Measurements from ENCODE around the gene NCOA7.

Gene NCOA7, protein sequence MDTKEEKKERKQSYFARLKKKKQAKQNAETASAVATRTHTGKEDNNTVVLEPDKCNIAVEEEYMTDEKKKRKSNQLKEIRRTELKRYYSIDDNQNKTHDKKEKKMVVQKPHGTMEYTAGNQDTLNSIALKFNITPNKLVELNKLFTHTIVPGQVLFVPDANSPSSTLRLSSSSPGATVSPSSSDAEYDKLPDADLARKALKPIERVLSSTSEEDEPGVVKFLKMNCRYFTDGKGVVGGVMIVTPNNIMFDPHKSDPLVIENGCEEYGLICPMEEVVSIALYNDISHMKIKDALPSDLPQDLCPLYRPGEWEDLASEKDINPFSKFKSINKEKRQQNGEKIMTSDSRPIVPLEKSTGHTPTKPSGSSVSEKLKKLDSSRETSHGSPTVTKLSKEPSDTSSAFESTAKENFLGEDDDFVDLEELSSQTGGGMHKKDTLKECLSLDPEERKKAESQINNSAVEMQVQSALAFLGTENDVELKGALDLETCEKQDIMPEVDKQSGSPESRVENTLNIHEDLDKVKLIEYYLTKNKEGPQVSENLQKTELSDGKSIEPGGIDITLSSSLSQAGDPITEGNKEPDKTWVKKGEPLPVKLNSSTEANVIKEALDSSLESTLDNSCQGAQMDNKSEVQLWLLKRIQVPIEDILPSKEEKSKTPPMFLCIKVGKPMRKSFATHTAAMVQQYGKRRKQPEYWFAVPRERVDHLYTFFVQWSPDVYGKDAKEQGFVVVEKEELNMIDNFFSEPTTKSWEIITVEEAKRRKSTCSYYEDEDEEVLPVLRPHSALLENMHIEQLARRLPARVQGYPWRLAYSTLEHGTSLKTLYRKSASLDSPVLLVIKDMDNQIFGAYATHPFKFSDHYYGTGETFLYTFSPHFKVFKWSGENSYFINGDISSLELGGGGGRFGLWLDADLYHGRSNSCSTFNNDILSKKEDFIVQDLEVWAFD

DNA sequence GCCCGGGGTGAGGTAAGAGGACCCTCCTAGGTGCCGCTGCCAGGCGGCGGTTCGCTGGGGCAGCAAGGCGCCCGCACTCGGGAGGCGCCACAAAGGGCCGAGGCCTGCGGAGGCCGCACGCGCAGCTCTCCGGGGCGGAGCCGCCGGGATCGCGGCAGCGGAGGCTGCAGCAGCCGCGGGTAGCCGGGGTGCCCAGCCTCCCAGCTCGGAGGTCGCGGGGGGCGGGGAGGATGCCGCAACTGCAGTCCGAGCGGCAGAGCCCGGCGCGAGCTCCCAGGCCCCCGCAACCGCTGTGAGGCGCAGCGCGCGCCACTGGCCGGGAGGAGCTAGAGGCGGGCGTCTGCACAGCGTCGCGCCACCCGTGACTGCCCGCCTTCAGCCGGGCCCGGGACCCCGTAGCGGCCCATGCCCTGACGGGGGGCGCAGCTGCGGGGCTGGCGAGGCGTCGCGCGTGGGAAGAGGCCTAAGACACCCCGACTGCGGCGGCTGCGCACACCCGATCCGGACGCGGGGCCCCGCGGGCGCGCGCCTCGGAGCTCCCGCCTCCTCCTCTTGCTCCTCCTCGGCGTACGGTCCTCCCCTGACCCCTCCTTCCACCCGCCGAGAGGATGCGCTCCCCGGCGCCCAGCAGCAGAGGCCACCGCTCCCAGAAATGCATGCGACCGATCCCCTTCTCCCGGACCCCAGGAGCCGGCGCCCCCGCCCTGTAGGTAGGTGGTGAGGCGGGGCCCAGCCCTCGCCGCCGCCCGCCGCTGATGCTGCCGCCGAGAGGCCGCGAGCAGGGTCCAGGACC, at the start of gene NCOA7:
TSS of gene NCOA7 (plus strand) at position 603 of the 793 bp plus-strand sequence. CDS start 24,395 bp downstream, outside the sequence.
- peak; percentile 79 for DNase-seq (ENCODE audit: low read depth)

DNA sequence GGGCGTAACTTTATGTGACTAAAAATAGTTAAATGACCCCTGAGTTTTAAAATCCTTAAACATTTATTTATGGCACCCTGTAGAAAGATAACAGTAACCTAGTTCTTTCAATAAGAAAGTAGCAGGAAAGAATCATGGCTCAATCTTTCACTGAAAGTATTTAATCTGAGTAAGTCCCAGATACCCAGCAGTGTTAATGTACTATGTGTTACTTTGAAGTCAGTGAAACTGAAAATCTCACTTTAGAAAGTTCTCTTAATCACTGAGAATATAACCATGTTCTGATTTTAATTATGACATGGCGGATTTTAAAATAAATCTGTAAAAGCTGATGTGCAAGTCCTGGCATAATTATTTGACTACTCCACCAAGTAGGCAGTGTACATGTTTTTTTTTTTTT, 49.4 kb upstream of the NCOA7 start:
- no peak for DNase-seq (ENCODE audit: low read depth)

DNA sequence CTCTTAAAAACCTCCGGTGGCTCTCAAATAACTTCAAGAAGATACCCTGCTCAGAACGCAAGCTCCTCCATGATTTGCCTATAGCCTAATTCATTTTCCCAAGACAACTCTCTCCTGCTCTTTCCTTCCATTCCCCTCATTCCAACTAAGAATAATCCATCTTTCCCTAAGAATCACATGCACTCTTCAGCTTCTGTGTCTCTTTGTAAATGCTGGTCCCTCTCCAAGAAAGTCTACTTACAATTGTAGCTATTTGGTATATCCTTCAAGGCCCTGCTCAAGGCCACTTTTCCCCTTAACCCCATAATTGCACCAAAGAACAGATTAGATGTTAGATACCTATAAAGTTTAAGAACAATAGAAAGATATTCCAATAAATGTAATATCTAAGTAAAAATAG, 48.7 kb upstream of the NCOA7 start:
- no peak for DNase-seq (ENCODE audit: low read depth)

DNA sequence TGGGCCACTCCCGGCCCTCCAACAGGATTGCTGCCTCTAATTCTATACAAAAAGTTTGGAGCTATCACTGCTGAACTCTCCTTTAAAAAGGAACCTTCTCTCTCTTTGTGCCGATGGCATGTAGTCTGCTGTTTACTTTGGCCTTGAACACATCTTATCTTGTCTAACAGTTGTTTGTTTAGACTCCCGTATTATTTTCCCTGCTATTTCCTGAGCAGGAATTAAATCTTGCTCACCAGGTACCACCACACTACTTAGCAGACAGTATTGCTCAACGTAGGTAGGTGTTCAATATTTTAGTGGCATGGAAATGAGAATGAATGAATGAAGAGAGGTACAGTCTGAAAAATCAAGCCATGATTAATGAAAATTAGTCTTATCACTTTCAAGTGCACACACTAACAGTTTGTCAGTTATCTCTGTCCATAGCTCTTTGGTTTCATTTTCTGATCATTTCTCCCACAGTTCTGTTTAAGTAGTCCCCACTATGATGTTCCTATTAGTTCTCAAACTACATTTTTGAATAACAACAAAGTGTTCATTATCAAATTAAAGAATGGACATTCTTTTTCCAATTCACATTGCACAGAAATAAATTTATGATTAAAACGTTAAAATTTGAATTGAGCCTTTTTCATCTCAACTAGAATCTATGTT, 48.2 kb upstream of the NCOA7 start:
- no peak for DNase-seq (ENCODE audit: low read depth)

DNA sequence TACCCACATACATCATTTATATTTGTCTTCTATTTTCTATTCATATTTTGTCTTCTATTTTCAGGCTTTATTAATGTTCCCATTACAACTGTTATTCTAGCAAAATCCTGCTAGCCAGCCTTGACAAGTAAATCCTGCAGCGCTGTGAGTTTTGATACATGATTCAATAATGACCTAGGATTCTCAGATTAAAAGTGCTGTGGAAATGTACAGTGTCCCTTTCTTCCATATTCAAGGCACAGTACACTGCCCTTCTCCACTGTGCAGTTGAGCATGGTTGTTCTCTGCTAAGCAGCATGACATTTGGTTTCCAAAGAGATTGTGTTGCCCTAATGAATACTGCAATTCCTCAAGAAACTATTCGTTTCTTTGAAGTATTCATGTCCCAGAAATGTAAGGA, 47.2 kb upstream of the NCOA7 start:
- DNase-seq (ENCODE audit: low read depth) = no peak

- no peak for DNase-seq (ENCODE audit: low read depth)
Observed at GRCh38 chr6:125745281-125746018, 45.3 kb upstream of the NCOA7 start.

GRCh38 chr6:125746019-125746414, 44.7 kb upstream of the NCOA7 start:
- no peak for DNase-seq (ENCODE audit: low read depth)

- DNase-seq (ENCODE audit: low read depth) = peak; percentile 46
Observed at GRCh38 chr6:125746731-125747588, 43.8 kb upstream of the NCOA7 start.

DNA sequence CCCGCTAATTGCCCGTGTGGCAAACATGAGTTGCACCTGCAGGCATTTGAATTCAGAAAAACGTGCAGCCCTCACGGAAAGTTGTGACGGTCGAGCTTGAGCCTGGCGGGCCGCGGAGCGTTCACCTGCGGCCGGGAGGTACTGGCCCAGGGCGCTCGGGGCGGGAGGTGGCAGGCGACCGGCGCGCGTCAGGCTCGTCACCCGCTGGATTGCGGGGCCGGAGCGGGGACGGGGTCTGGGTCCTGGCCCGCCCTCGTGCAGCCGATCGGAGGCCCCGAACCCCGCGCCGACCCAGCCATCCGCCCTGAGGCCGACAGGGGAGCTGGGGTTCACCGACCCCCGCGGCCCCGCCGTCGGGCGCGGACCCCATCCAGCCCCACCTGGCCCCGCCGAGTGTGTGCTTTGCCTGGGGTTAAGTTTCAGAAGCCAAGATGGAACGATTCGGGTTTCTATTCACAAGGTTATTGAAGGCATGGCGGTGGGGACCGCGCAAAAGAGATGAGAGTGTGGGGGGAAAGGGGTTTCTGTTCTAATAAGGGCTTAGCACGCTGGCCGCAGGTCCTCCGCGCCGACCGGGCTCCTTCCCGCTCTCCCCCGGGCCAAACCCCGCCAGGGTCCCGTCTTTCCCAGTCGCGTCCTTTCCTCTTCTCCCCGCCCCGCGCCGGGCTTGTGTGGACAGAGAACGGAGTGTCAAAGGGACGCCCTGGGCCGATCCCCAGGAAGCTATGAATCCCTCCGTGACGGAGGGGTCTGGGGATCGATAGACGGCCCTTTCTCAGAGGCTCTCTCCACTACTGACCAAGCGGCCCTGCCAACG, 43.0 kb upstream of the NCOA7 start:
- DNase-seq (ENCODE audit: low read depth) = no peak

DNA sequence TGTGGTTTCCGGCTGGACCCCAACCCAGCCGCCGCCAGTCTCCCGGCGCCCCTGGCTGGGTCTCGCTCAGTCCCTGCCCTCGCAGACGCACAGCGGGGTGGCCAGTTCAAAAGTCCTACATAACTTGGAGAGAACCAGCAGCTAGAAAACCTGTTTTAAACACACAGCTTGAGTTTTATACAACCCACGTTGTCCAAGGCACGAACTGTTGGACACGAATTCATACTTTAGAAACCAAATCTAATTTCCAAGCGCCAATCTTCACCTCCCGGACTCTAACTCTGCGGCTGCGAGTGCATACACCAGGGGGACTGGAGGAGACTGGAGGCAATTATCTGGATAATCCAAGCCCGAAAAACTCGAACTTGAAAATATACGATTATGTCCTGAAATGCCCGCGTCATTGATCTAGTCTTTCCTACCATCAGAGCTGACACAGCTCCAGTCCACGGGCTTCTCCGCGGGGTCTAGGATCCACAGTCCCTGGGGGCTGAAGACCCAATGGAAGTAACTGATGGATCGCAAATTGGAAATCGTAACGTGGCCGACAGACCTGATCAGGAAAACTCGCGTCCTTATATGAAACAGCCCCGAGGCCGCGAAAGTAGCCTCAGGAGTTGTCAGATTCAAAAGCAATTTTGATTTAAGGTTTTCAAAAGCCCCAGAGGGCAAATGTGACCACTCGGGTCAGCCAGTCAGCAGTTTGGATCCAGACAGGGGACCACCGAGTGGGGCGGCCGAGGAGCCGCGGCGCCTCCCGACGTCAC, 42.2 kb upstream of the NCOA7 start:
- peak; percentile 16 for DNase-seq (ENCODE audit: low read depth)

GRCh38 chr6:125749173-125749864, 41.4 kb upstream of the NCOA7 start, which contains the start of gene HEY2:
HEY2 (plus strand) TSS chr6:125749632; CDS start chr6:125749777, 145 bp downstream.
- DNase-seq (ENCODE audit: low read depth) = peak; percentile 89

DNA sequence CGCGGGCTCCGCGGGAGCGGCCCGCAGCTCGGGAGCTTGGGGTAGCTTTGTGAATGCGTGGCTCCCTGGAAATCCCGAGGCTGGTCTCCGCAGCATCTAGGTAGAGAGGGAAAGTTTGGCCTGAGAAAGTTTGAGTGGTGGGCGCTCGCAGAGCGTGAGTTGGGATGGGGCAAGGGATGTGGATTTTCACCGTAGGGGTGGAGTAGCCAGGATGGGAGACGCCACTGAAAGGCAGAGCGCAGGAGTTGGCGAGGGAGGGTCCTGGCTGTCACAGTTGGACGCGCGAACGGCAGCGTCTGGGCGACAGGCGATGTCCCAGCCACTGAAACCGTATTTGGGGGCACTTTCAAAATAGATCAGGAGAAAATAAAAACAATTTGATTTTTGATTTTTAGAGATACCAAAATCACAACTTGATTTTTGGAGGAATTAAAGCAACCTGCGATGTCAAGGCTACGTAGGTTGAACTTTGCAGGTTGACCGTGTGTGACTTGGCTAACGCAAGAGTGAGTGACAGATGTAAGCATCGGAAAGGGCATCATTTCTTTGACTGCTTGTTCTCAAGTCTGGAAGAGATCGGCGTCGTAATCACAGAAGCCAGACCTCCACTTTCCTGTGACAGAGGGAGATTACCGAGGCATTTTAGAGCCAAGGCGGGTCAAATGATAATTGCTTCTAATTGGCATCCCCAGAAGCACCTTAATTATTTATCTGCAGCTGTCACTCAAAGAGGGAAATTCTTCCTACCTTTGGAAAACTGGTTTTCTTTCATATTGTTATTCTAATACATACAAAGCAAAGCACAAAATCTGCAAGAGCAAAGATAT, 40.7 kb upstream of the NCOA7 start:
- DNase-seq (ENCODE audit: low read depth) = no peak

DNA sequence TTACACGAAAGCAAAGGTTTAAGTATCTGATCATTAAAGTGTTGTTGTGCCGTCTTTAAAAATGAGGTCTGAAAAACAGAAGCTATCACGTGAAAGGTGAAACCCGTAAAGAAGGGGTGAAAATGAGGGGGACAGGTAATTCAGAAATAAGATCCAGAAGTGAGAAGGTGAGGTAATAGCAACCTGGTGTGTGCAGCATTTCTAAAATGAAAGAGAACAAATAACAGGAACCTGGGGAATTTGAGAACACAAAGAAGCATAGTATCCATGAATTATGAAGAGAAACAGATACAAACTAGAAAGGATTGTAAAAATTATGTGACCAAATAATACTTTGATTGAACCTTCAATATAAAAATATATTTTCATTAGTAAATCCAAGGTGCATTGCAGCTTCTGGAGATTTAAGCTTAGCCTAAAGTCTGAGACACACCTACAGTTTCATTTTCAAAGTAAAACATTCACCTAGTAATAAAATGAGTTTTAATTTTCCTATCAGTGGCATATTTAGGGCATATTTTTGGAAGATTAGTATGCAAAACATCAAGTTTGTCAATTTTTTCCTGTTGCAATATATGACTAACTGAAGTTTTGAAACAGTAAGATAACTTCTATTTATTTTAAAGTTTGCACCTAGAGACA, 39.9 kb upstream of the NCOA7 start:
- no peak for DNase-seq (ENCODE audit: low read depth)

DNA sequence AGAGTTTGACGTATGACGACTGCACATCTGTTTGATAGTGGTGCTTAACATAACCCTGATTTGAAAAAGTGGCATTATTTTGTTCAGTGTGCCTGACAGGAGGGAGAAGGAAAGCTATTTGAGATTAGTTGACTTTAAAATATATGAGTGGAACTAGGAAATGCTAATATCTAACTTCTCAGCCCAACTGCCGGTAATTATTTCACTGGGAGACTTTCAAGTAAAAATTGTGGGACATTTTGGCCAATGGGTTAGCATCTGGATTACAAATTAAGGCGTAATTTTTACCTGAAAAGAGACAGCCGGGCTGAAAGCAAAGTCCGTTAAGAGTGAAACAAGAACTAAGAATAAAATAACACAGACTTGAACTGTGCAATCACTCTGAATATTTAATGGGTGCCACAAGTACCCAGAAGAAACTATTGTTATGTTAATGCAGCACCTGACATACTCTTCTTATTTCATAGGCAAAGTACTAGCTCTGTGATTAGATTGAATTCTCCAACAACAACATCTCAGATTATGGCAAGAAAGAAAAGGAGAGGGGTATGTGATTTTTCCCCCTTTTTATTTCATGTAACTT, 39.3 kb upstream of the NCOA7 start:
- no peak for DNase-seq (ENCODE audit: low read depth)

- DNase-seq (ENCODE audit: low read depth) = no peak
Observed at GRCh38 chr6:125752773-125753172, 38.0 kb upstream of the NCOA7 start.
